Fibroblast of skin of back (primary cell): ENCODE measurements around the gene RANBP17.
"Not testable (repeated sequence)": the region's sequence is repeated elsewhere in the genome, so short reads cannot be mapped to it uniquely, and the experiment has no call there.

Source experiments
- DNase-seq: peaks from one replicate; pipeline ENCODE4 v3.0.0-alpha.2; 2013

RANBP17 gene

DNA sequence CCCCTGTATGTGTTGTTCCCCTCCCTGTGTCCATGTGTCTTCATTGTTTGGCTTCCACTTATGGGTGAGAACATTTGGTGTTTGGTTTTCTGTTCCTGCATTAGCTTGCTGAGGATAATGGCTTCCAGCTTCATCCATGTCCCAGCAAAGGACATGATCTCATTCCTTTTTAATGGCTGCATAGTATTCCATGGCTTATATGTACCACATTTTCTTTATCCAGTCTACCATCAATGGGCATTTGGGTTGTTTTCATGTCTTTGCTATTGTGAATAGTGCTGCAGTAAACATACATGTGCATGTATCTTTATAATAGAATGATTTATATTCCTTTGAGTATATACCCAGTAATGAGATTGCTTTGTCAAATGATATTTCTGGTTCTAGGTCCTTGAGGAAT lies 8.6 kb downstream of the RANBP17 start:
- not testable (repeated sequence) for DNase-seq

GRCh38 chr5:170874017-170874416 lies 12.2 kb downstream of the RANBP17 start:
- DNase-seq: no peak

GRCh38 chr5:170875811-170876210 lies 14.0 kb downstream of the RANBP17 start:
- no peak for DNase-seq

DNA sequence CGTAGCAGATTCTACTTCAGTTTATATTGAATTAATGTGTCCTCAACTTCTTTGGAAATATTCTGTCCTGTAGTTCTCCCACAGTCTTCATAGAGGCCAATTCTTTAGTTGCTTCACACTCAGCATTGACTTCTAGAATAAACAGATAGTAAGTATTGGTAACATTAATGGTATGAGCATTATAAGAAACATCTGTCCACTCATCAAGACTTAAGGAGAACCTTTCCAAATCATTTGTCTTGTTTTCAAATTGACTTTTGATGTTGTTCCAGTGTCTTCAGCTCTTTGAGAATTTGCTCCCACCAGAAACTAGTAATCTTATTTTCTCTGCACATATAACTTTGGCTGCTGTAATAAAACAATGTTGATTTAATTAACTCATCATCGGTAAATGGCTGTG lies 18.3 kb downstream of the RANBP17 start:
- DNase-seq: no peak

GRCh38 chr5:170882345-170882744 lies 20.5 kb downstream of the RANBP17 start:
- no peak for DNase-seq

DNA sequence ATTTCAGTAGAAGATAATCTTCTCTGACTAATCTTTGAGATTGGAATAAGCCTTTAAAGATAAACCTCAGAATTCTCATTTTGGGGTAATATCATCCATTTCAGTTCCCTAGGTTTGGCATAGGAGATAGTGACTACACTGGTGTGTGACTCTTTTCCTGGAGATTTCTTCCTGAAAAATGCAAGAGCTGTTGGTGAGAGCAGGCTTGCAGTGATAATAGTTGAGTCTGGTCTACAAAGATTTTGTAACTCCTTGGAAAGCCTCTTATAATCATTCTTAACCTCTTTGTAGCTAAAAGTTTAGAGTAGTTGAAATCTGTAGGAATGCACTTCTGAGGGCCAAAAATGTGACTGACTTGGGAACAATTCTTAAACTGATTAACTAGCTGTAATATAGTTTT lies 23.4 kb downstream of the RANBP17 start:
- DNase-seq: no peak

DNA sequence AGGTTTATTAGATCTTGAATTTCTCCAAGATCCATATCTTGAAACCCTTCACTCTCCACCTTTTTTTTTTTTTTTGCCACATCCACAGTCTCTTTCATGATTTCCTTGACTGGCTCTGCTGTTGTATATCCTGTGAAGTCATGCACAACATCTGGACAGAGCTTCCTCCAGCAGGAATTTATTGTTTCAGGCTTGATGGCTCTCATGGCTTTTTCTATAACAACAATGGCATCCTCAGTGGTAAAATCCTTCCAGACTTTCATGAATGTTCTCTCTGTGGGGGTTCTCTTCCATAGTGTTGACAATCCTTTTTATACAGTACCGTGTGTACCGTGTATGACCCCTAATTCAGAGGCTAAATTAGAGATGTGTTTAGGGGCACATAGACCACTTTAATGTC lies 24.0 kb downstream of the RANBP17 start:
- DNase-seq: peak; percentile 9

DNA sequence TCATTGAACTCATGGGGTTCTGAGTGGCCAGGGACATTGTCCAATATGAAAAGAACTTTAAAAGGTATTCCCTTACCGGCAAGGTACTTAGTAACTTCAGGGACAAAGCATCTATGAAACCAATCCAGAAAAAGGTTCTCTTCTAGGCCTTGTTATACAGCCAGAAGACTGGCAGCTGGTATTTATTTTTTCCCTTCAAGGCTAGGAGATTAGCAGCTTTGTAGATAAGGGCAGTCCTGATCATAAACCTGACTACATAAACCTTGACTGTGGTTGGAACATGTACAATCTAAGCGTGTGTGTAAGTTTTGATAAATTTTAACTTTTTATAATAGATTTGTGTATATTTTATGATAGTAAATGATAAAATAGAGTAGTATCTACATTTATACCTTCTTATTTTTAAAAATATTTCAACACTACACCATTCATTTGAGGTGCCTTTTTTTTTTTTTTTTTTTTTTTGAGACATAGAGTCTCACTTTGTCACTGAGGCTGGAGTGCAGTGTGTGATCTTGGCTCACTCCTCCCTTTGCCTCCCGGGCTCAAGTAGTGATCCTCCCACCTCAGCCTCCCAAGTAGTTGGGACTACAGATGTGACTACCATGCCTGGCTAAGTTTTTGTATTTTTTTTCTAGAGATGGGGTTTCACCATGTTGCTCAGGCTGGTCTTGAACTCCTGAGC lies 24.5 kb downstream of the RANBP17 start:
- DNase-seq: no peak

GRCh38 chr5:170892196-170892595 lies 30.4 kb downstream of the RANBP17 start:
- peak; percentile 62 for DNase-seq

DNA sequence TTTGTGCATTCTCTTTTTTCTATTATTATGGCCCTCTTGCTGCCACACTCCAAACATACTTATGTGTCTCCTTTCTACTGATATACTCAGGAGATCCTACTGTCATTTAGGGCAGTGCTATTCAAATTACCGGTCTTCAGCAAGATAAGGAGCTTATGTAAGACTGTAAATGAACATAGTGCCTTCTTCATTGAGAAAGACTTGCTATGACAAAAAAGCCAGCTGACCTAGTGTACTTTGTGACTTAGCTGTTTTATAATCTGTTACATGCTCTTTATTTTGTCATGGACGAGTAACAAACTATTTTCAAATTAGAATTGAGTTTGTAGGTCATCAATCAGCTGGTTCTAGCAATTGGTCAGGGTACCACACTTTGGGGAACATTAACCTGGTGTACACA lies 32.8 kb downstream of the RANBP17 start:
- DNase-seq: no peak

- DNase-seq: peak; percentile 30
Measured at GRCh38 chr5:170896779-170897178, 35.0 kb downstream of the RANBP17 start.

DNA sequence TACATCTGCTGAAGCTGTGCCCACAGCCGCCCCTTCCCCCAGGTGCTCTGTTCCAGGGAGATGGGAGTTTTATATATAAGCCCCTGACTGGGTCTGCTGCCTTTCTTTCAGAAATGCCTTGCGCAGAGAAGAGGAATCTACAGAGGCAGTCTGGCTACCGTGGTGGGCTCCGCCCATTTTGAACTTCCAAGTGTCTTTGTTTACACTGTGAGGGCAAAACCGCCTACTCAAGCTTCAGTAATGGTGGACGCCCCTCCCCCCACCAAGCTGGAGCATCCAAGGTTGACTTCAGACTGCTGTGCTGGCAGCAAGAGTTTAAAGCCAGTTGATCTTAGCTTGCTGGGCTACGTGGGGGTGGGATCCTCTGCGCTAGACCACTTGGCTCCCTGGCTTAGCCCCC lies 41.3 kb downstream of the RANBP17 start:
- DNase-seq: no peak

GRCh38 chr5:170907758-170908157 lies 45.9 kb downstream of the RANBP17 start:
- DNase-seq: peak; percentile 68

- no peak for DNase-seq
Measured at GRCh38 chr5:170913573-170913972, 51.8 kb downstream of the RANBP17 start.

DNA sequence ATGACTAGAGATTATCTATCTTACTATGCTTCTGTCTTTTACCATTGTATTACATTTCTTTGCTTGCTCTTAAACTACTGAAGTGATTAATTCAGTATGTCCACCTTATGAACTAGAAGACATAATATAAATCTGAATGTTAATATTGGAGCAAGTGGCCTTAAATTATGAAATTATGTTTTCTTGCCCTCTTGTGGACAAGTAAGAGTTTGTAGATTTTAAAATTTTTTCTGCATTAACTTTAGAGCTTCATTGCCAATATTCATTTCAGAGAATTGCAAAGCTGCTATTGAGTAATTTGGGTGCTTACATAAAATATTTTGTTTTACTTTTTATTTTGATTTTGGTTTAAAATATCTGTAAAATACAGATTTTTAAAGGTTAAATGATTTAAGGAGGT lies 55.3 kb downstream of the RANBP17 start:
- DNase-seq: no peak

GRCh38 chr5:170920196-170920595 lies 58.4 kb downstream of the RANBP17 start:
- DNase-seq: no peak

DNA sequence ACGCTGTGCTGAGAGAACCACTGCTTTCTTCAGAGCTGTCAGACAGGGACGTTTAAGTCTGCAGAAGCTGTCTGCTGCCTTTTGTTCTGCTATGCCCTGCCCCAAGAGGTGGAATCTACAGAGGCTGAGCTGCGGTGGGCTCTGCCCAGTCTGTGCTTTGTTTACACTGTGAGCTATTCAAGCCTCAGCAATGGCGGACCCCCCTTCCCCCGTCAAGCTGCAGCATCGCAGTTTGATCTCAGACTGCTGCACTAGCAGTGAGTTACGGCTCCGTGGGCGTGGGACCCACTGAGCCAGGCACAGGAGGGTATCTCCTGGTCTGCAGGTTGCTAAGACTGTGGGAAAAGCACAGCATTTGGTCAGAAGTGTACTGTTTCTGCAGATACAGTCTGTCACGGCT lies 60.5 kb downstream of the RANBP17 start:
- DNase-seq: not testable (repeated sequence)

GRCh38 chr5:170923910-170924620 lies 62.2 kb downstream of the RANBP17 start:
- DNase-seq: no peak

GRCh38 chr5:170935534-170936218 lies 73.9 kb downstream of the RANBP17 start:
- DNase-seq: not testable (repeated sequence)

DNA sequence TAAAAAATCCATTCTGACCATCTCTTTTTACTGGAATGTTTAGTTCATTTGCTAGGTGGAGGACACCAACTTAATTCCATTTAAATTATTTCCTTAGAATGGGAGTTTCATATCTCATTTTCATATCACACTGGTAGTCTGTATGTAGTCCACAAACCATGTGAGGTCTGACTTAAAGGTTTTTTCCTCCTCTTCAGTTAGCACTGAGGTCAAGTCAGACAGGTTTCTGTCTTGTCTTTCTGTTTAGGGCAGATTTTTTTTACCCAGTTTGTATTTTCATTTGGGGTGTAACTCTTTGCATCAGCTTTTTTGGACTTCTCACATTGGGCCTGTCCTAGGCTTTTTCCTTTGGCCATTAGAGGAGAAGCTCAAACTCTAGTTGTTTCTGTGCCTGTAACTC lies 75.3 kb downstream of the RANBP17 start:
- no peak for DNase-seq

- no peak for DNase-seq
Measured at GRCh38 chr5:170937914-170938313, 76.1 kb downstream of the RANBP17 start.

DNA sequence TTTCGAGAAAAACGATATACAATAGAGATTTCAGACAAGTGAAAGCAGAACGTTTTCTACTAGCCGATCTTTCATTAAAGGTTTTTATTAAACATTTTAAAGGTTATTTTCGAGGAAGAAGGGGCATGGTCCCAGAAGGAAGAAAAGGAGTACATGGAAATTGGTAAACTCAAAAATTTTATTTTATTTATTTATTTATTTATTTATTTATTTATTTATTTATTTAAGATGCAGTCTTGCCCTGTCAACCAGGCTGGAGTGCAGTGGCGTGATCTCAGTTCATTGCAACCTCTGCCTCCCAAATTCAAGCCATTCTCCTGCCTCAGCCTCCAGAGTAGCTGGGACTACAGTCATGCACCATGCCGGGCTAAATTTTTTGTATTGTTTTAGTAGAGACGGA lies 77.4 kb downstream of the RANBP17 start:
- DNase-seq: no peak

DNA sequence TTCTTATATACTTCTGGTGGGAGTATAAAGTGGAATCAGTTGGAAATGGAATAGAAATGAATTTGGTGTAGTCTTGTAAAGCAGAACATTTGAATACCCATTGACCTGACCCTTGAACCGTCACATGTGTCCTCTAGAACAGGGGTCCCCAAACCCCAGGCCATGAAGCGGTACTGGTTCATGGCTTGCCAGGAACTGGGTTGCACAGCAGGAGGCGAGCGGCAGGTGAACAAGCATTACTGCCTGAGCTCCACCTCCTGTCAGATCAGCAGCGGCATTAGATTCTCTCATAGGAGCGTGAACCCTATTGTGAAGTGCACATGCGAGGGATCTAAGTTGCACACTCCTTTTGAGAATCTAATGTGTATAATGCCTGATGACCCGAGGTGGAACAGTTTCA lies 80.0 kb downstream of the RANBP17 start:
- DNase-seq: no peak

GRCh38 chr5:170945275-170945674 lies 83.5 kb downstream of the RANBP17 start:
- DNase-seq: no peak
